ENCODE data around the gene NOX3.

The NOX3 gene

DNA sequence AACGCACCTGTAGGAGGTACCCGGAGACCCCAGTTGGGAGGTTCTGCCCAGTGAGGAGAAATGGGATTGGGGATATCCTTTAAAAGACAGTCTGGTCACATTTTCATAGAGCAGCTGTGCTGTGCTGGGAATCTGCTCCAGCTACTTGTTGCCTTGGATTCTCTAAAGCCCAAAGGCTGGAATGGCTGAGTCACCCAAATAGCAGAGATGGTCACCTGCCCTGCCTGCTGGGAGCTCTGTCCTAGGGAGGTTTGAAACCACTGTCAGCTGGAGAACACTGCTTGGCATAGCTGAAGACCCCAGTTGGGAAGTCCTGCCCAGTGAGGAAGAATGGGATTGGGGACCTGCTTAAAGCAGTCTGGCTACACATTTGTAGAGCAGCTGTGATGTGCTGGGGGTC, 106.5 kb downstream of the NOX3 start:
- TF ChIP-seq, protein P1, sequence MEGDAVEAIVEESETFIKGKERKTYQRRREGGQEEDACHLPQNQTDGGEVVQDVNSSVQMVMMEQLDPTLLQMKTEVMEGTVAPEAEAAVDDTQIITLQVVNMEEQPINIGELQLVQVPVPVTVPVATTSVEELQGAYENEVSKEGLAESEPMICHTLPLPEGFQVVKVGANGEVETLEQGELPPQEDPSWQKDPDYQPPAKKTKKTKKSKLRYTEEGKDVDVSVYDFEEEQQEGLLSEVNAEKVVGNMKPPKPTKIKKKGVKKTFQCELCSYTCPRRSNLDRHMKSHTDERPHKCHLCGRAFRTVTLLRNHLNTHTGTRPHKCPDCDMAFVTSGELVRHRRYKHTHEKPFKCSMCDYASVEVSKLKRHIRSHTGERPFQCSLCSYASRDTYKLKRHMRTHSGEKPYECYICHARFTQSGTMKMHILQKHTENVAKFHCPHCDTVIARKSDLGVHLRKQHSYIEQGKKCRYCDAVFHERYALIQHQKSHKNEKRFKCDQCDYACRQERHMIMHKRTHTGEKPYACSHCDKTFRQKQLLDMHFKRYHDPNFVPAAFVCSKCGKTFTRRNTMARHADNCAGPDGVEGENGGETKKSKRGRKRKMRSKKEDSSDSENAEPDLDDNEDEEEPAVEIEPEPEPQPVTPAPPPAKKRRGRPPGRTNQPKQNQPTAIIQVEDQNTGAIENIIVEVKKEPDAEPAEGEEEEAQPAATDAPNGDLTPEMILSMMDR (IDR thresholded peaks at IDR 0.05; ENCODE audit: insufficient read depth, low read depth, low read length, missing control alignments): no peak
- no peak overlapping the region for H3K4me3 ChIP-seq (ENCODE audit: low read length)
- DNase-seq (ENCODE audit: low read depth): no peak

DNA sequence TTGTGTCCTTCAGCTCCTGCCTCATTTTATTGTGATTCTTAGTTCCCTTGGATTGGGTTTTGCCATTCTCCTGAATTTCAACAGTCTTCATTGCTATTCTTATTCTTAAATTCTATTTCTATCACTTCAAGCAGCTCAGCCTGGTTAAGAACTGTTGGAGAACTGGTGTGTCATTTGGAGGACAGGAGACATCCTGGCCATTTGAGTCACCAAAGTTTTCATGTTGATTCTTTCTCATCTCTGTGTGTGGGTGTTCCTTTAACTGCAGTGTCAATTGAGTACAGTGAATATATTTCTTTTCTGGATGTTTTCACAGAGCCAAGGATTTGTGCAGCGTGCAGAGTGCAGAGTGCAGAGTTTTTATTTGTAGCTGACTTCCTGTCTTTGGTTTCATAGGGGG, 107.8 kb downstream of the NOX3 start:
- H3K4me3 ChIP-seq (ENCODE audit: low read length): no peak overlapping the region
- TF ChIP-seq, protein P1 (IDR thresholded peaks at IDR 0.05; ENCODE audit: insufficient read depth, low read depth, low read length, missing control alignments): no peak
- DNase-seq (ENCODE audit: low read depth): no peak

DNA sequence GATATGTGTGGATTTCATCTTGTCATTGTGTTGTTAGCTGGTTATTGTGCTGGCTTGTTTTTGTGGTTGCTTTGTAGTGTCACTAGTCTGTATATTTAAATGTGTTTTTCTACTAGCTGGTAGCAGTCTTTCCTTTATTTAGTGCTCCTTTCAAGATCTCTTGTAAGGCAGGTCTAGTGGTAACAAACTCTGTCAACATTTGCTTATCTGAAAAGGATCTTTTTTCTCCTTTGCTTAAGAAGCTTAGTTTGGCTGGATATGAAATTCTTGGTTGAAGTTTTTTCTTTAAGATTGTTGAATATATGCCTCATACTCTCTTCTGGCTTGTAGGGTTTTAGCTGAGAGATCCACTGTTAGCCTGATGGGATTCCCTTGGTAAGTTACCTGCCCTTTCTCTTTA, 108.7 kb downstream of the NOX3 start:
- H3K4me3 ChIP-seq (ENCODE audit: low read length): no peak overlapping the region
- DNase-seq (ENCODE audit: low read depth): no peak
- TF ChIP-seq, protein P1 (IDR thresholded peaks at IDR 0.05; ENCODE audit: insufficient read depth, low read depth, low read length, missing control alignments): no peak
